ENCODE results near the gene DCLK1. TPM values are rescaled to one million over a fixed set of nuclear protein-coding genes. Genes with fewer than 3 reads are reported as not detected.

The DCLK1 gene
- total RNA-seq, 1 experiment from 2014 or later = 0.10 TPM

- TF ChIP-seq REST (IDR thresholded peaks at IDR 0.05; ENCODE audit: low read depth) = no peak
- no peak for TF ChIP-seq ELF1 (IDR thresholded peaks at IDR 0.05; ENCODE audit: borderline replicate concordance, low read depth)
- TF ChIP-seq RAD21 (IDR thresholded peaks at IDR 0.05; ENCODE audit: low read depth) = no peak
- TF ChIP-seq ZFX (IDR thresholded peaks at IDR 0.05) = no peak
- no peak for TF ChIP-seq FOSL1 (IDR thresholded peaks at IDR 0.05; ENCODE audit: low read depth)
- no peak for TF ChIP-seq YY1 (IDR thresholded peaks at IDR 0.05; ENCODE audit: extremely low read depth, insufficient replicate concordance, low read depth, low read length)
- TF ChIP-seq EGR1 (IDR thresholded peaks at IDR 0.05; ENCODE audit: low read depth) = no peak
- no peak for TF ChIP-seq EZH2phosphoT487 (IDR thresholded peaks at IDR 0.05; ENCODE audit: borderline replicate concordance)
These were observed 48.4 kb downstream of the DCLK1 start (continued) for GRCh38 chr13:36082806-36083205.

GRCh38 chr13:36082396-36082795 lies 48.8 kb downstream of the DCLK1 start:
- TF ChIP-seq SP1 (IDR thresholded peaks at IDR 0.05; ENCODE audit: low read depth) (no peak), ATF3 (IDR thresholded peaks at IDR 0.05) (no peak), POLR2A (IDR thresholded peaks at IDR 0.05; ENCODE audit: borderline replicate concordance, extremely low read depth, insufficient read depth, insufficient read length) (no peak), FOSL1 (IDR thresholded peaks at IDR 0.05; ENCODE audit: low read depth) (no peak), CTCF (IDR thresholded peaks at IDR 0.05 in 2 of 3, conservative IDR thresholded peaks at IDR 0.05 in 1 of 3; ENCODE audit: borderline replicate concordance in 1 of 3, insufficient read depth in 1 of 3, low read depth in 2 of 3, low read length in 2 of 3) (no peak), POLR2AphosphoS5 (IDR thresholded peaks at IDR 0.05; ENCODE audit: low read depth, low read length) (no peak), EZH2phosphoT487 (IDR thresholded peaks at IDR 0.05; ENCODE audit: borderline replicate concordance) (no peak), SIN3A (IDR thresholded peaks at IDR 0.05; ENCODE audit: low read depth) (no peak), CEBPB (IDR thresholded peaks at IDR 0.05; ENCODE audit: low read depth) (no peak), JUND (IDR thresholded peaks at IDR 0.05) (no peak), TCF7L2 (IDR thresholded peaks at IDR 0.05; ENCODE audit: borderline replicate concordance, extremely low read depth, insufficient read depth, insufficient read length) (no peak)
- intact Hi-C loops (cut with micrococcal nuclease) = no loop called here
- no peaks in the 10 kb centered on the region for H3K36me3 ChIP-seq (ENCODE audit: control insufficient read depth in 1 of 2, insufficient read depth in 2 of 2, low read length in 2 of 2)
- no peaks in the 10 kb centered on the region for H3K27me3 ChIP-seq (ENCODE audit: insufficient read depth, low read length)
- DNase-seq (ENCODE audit: low read depth, low spot score) (no peak), ATAC-seq (no peak)
- H4K20me1 ChIP-seq (ENCODE audit: insufficient read depth) = no peaks in the 10 kb centered on the region
- ChIA-PET POLR2A (no interaction called here), RAD21 (ENCODE audit: low non-redundant PET in 1 of 2, low total read pairs in 2 of 2, uncharacterized antibody in 2 of 2, unreplicated experiment in 2 of 2) (no interaction called here), CTCF (no interaction called here)
- no peaks in the 10 kb centered on the region for H3K79me2 ChIP-seq (ENCODE audit: insufficient read depth, low read length)
- H3K4me2 ChIP-seq (ENCODE audit: low read length) = no peak overlapping the region
- H3K9ac ChIP-seq (ENCODE audit: low read length) = no peak overlapping the region
- BruUV-seq (replicated peaks) = no TSS peak
- H3K9me3 ChIP-seq (ENCODE audit: control insufficient read depth in 1 of 2, insufficient read depth in 1 of 2, low read depth in 1 of 2, low read length in 2 of 2) = peaks cover 0 to 17% of the 10 kb centered on the region in 2 experiments; a peak in 1 of 4 replicates
- no peaks in the 10 kb centered on the region for H3K4me1 ChIP-seq (ENCODE audit: control insufficient read depth in 1 of 2, insufficient read depth in 2 of 2, low read length in 2 of 2)
- H3K9me2 ChIP-seq (ENCODE audit: insufficient read depth) = no peaks in the 10 kb centered on the region
- H3K4me3 ChIP-seq (replicated peaks in 1 of 2; ENCODE audit: low read depth in 1 of 2, low read length in 2 of 2) = no peak overlapping the region
- H3K27ac ChIP-seq (ENCODE audit: low read depth, low read length) = no peak overlapping the region
- no peak overlapping the region for H2AFZ ChIP-seq (ENCODE audit: low read depth, low read length, poor library complexity, severe bottlenecking)
